HepG2 (cell line): ENCODE data around the gene HS2ST1. TPM values are rescaled to one million over a fixed set of nuclear protein-coding genes. Genes with fewer than 3 reads are reported as not detected.

Experiments used
- DMAP1 ChIP-seq: IDR thresholded peaks from 2 replicates; pipeline ENCODE4 v1.6.1; 2016
- FOXA3 ChIP-seq: IDR thresholded peaks from 2 replicates; pipeline ENCODE4 v1.6.1; 2016; ENCODE audit warnings: missing genetic modification reagents, missing compliant biosample characterization
- GPN1 ChIP-seq: sonication (generic); formaldehyde crosslinking; IDR thresholded peaks from 2 replicates; pipeline ENCODE4 v1.5.1; 2020; ENCODE audit warnings: missing genetic modification reagents, borderline replicate concordance
- JUN ChIP-seq: sonication (generic); formaldehyde crosslinking; IDR thresholded peaks from 2 replicates; pipeline ENCODE4 v1.4.0; 2020; ENCODE audit warnings: mild to moderate bottlenecking, missing genetic modification reagents
- KLF13 ChIP-seq: sonication (generic); formaldehyde crosslinking; IDR thresholded peaks from 2 replicates; pipeline ENCODE4 v1.4.0; 2020; ENCODE audit warnings: mild to moderate bottlenecking, missing genetic modification reagents
- KLF9 ChIP-seq: IDR thresholded peaks from 2 replicates; pipeline ENCODE4 v1.6.1; 2016; ENCODE audit warnings: low read depth
- KMT2A ChIP-seq: sonication (generic); formaldehyde crosslinking; IDR thresholded peaks from 2 replicates; pipeline ENCODE4 v1.4.0; 2020; ENCODE audit warnings: missing genetic modification reagents
- POGK ChIP-seq: sonication (generic); formaldehyde crosslinking; conservative IDR thresholded peaks from 2 replicates; pipeline ENCODE4 v1.8.0; 2022; ENCODE audit warnings: mild to moderate bottlenecking, moderate library complexity, missing genetic modification reagents
- PRPF4 ChIP-seq: fragments of 200-400 bp; formaldehyde crosslinking; IDR thresholded peaks from 2 replicates; pipeline ENCODE4 v1.6.1; 2016; ENCODE audit warnings: low read length, low read depth; ENCODE audit not compliant: poor library complexity, severe bottlenecking
- SALL1 ChIP-seq: sonication (generic); formaldehyde crosslinking; IDR thresholded peaks from 2 replicates; pipeline ENCODE4 v1.8.0; 2022; ENCODE audit warnings: mild to moderate bottlenecking, missing genetic modification reagents
- TOPORS ChIP-seq: sonication (generic); formaldehyde crosslinking; IDR thresholded peaks from 2 replicates; pipeline ENCODE4 v1.8.0; 2023; ENCODE audit warnings: mild to moderate bottlenecking, missing genetic modification reagents
- XBP1 ChIP-seq: sonication (generic); formaldehyde crosslinking; IDR thresholded peaks from 2 replicates; pipeline ENCODE4 v1.5.0; 2020; ENCODE audit warnings: missing genetic modification reagents
- ZEB1 ChIP-seq: IDR thresholded peaks from 2 replicates; pipeline ENCODE4 v1.6.1; 2012; ENCODE audit warnings: mild to moderate bottlenecking, low read depth, inconsistent platforms; ENCODE audit not compliant: insufficient replicate concordance
- ZFAT ChIP-seq: sonication (generic); formaldehyde crosslinking; conservative IDR thresholded peaks from 2 replicates; pipeline ENCODE4 v1.8.1; 2023; ENCODE audit warnings: missing genetic modification reagents, inconsistent platforms
- ZNF160 ChIP-seq: sonication (generic); formaldehyde crosslinking; IDR thresholded peaks from 2 replicates; pipeline ENCODE4 v1.8.0; 2022; ENCODE audit warnings: mild to moderate bottlenecking, inconsistent platforms, missing genetic modification reagents
- ZNF331 ChIP-seq: sonication (generic); formaldehyde crosslinking; IDR thresholded peaks from 2 replicates; pipeline ENCODE4 v1.4.0; 2020; ENCODE audit warnings: missing genetic modification reagents
- ZNF337 ChIP-seq: sonication (generic); formaldehyde crosslinking; IDR thresholded peaks from 2 replicates; pipeline ENCODE4 v1.5.1; 2020; ENCODE audit warnings: missing genetic modification reagents, low read depth, mild to moderate bottlenecking, borderline replicate concordance
- ZNF674 ChIP-seq: sonication (generic); formaldehyde crosslinking; IDR thresholded peaks from 2 replicates; pipeline ENCODE4 v1.5.0; 2020; ENCODE audit warnings: low read depth, mild to moderate bottlenecking, missing genetic modification reagents
- ZNF709 ChIP-seq: sonication (generic); formaldehyde crosslinking; IDR thresholded peaks from 2 replicates; pipeline ENCODE4 v1.5.0; 2020; ENCODE audit warnings: mild to moderate bottlenecking, missing genetic modification reagents
- ZNF792 ChIP-seq: IDR thresholded peaks from 2 replicates; pipeline ENCODE4 v1.6.1; 2016
- ZNF850 ChIP-seq: sonication (generic); formaldehyde crosslinking; conservative IDR thresholded peaks from 2 replicates; pipeline ENCODE4 v1.9.0; 2021; ENCODE audit warnings: mild to moderate bottlenecking, missing genetic modification reagents
- polyA plus RNA-seq, 8 experiments: library from polyadenylated mRNA; depleted of rRNA in 3 of 8; stranded (reverse) in 7 of 8; unstranded in 1 of 8; fragments of >200 nt; fragmentation: Illumina TruSeq in 4 of 8; extraction: Trizol in 4 of 8; gene quantifications; 2 replicates each; pipeline versions ENCODE4 v1.2.1 to v1.2.3, GENCODE V29; 2011 to 2016; ENCODE audit warnings: low read depth in 4 of 8, missing spikeins in 1 of 8, mixed read lengths in 1 of 8; ENCODE audit not compliant: insufficient read depth in 1 of 8
- total RNA-seq, 5 experiments: library from RNA; depleted of rRNA; stranded (reverse); fragments of >200 nt; fragmentation: Illumina TruSeq; extraction: Trizol; gene quantifications; 2 replicates each; pipeline ENCODE4 v1.2.3, GENCODE V29; 2016; ENCODE audit warnings: low read depth in 1 of 5
- TF ChIP-seq, protein P1 (sequence below): sonication (generic); formaldehyde crosslinking; IDR thresholded peaks from 2 replicates; pipeline ENCODE4 v1.5.1; 2020; ENCODE audit warnings: mild to moderate bottlenecking, missing genetic modification reagents, borderline replicate concordance
- TF ChIP-seq, protein P2 (sequence below): sonication (generic); formaldehyde crosslinking; IDR thresholded peaks from 2 replicates; pipeline ENCODE4 v1.5.0; 2020; ENCODE audit warnings: missing genetic modification reagents
- TF ChIP-seq, protein P3 (sequence below): sonication (generic); formaldehyde crosslinking; IDR thresholded peaks from 2 replicates; pipeline ENCODE4 v1.8.1; 2023; ENCODE audit warnings: missing genetic modification reagents, mild to moderate bottlenecking, borderline replicate concordance

The HS2ST1 gene
- total and polyA plus RNA-seq, 2 of the 13 experiments (the other 11 are each of a cell fraction or from before 2014, with no cell fraction given): 22.1 to 58.7 TPM

DNA sequence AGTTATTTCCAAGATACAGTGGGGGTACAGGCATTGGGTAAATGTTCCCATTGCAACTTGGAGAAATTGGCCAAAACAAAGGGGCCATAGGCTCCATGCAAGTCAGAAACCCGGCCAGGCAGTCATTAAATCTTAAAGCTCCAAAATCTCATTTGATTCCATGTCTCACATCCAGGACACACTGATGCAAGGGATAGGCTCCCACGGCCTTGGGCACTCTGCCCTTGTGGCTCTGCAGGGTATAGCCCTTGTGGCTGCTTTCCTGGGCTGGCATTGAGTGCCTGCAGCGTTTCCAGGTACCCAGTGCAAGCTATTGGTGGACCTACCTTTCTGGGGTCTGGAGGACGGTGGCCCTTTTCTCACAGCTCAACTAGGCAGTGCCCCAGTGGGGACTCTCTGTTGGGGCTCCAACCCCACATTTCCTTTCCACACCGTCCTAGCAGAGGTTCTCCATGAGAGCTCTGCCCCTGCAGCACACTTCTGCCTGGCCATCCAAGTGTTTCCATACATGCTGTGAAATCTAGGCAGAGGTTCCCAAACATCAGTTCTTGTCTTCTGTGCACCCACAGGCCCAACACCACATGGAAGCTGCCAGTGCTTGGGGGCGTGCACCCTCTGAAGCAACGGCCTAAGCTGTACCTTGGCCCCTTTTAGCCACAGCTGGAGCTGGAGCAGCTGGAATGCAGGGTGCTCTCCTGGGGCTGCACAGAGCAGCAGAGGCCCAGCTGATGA, 67.2 kb downstream of the HS2ST1 start (continued):
- TF ChIP-seq KMT2A (no peak), ZNF850 (CRISPR knock-in tag) (no peak), ZNF709 (CRISPR knock-in tag) (no peak), ZNF337 (CRISPR knock-in tag) (no peak), ZFAT (CRISPR knock-in tag) (no peak), SALL1 (CRISPR knock-in tag) (peak; percentile 76), ZEB1 (no peak), ZNF160 (CRISPR knock-in tag) (no peak), KLF9 (CRISPR knock-in tag) (no peak), ZNF331 (CRISPR knock-in tag) (0 out of 2 replicates have a peak, but pooled peaks have one; percentile 44), POGK (CRISPR knock-in tag) (no peak), FOXA3 (CRISPR knock-in tag) (no peak), ZNF792 (CRISPR knock-in tag) (no peak), DMAP1 (CRISPR knock-in tag) (no peak), JUN (CRISPR knock-in tag) (no peak), ZNF674 (CRISPR knock-in tag) (no peak), XBP1 (CRISPR knock-in tag) (no peak), KLF13 (CRISPR knock-in tag) (no peak), GPN1 (CRISPR knock-in tag) (no peak), PRPF4 (no peak), TOPORS (CRISPR knock-in tag) (no peak)
- TF ChIP-seq, protein P1, sequence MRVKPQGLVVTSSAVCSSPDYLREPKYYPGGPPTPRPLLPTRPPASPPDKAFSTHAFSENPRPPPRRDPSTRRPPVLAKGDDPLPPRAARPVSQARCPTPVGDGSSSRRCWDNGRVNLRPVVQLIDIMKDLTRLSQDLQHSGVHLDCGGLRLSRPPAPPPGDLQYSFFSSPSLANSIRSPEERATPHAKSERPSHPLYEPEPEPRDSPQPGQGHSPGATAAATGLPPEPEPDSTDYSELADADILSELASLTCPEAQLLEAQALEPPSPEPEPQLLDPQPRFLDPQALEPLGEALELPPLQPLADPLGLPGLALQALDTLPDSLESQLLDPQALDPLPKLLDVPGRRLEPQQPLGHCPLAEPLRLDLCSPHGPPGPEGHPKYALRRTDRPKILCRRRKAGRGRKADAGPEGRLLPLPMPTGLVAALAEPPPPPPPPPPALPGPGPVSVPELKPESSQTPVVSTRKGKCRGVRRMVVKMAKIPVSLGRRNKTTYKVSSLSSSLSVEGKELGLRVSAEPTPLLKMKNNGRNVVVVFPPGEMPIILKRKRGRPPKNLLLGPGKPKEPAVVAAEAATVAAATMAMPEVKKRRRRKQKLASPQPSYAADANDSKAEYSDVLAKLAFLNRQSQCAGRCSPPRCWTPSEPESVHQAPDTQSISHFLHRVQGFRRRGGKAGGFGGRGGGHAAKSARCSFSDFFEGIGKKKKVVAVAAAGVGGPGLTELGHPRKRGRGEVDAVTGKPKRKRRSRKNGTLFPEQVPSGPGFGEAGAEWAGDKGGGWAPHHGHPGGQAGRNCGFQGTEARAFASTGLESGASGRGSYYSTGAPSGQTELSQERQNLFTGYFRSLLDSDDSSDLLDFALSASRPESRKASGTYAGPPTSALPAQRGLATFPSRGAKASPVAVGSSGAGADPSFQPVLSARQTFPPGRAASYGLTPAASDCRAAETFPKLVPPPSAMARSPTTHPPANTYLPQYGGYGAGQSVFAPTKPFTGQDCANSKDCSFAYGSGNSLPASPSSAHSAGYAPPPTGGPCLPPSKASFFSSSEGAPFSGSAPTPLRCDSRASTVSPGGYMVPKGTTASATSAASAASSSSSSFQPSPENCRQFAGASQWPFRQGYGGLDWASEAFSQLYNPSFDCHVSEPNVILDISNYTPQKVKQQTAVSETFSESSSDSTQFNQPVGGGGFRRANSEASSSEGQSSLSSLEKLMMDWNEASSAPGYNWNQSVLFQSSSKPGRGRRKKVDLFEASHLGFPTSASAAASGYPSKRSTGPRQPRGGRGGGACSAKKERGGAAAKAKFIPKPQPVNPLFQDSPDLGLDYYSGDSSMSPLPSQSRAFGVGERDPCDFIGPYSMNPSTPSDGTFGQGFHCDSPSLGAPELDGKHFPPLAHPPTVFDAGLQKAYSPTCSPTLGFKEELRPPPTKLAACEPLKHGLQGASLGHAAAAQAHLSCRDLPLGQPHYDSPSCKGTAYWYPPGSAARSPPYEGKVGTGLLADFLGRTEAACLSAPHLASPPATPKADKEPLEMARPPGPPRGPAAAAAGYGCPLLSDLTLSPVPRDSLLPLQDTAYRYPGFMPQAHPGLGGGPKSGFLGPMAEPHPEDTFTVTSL (CRISPR knock-in tag): no peak
- TF ChIP-seq, protein P2, sequence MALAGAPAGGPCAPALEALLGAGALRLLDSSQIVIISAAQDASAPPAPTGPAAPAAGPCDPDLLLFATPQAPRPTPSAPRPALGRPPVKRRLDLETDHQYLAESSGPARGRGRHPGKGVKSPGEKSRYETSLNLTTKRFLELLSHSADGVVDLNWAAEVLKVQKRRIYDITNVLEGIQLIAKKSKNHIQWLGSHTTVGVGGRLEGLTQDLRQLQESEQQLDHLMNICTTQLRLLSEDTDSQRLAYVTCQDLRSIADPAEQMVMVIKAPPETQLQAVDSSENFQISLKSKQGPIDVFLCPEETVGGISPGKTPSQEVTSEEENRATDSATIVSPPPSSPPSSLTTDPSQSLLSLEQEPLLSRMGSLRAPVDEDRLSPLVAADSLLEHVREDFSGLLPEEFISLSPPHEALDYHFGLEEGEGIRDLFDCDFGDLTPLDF (CRISPR knock-in tag): no peak
- TF ChIP-seq, protein P3, sequence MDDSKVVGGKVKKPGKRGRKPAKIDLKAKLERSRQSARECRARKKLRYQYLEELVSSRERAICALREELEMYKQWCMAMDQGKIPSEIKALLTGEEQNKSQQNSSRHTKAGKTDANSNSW (CRISPR knock-in tag): no peak
